NCI-H748 treated with DMSO at 0.1 percent for 48 hours (cell line): ENCODE data around the gene ADAMTS17.

Experiments used
- DNase-seq: peaks from one replicate; lab custom pipeline; 2025; lab: John Stamatoyannopoulos, UW

ADAMTS17 gene

GRCh38 chr15:99974246-99974645 is 367.5 kb downstream of the ADAMTS17 start:
- DNase-seq: no peak

DNA sequence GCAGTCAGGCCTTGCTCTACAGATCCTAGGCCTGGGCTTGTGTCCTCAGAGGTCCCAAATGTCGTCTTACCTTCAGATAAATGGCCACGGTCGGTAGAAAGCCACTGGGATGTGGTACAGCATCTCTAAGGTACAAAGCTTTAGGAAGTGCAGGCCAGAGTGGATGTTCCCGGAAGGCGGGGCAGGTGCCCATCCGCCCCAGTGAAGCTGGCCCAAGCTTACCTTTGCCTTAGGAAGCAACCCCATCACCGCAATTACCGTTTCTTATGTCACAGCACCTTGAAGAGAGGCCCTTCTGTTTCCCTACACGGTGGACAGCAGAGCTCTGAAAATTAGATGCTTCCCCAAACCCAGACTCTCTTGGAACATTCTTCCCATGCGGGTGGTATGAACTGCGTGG is 368.4 kb downstream of the ADAMTS17 start:
- DNase-seq: no peak

GRCh38 chr15:99970891-99971430 is 370.8 kb downstream of the ADAMTS17 start:
- DNase-seq: no peak

DNA sequence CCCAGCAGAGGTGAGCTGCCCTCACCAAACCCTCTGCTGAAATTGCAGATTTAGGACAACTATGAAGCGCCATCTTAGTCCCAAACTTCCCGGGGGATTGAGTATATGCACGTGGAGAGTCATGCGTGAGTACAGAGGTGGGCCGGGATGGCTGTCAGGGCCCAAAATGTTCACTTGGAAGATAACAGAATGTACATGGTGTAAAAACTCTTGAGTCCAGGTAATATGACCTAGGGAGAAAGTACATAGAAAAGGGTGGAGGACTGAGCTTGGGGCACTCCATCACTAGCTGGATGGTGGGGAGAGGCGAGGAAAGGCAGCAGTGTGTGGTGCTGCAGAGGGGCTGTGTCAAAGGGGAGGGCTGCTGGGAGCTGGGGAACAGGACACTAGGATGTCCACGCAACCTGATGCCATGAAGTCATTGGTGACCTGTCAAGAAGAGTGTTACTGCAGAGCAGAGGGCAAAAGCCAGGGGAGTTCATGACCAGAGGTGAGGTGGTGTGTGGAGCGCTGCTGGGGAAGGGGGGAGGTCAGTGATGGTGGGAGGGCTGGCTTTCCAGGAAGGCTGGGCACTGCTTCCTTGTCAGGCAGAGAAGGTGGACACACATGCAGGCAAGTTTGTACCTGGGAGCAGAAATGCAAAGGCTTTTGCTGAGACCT is 372.4 kb downstream of the ADAMTS17 start:
- no peak for DNase-seq

GRCh38 chr15:99967841-99968371 is 373.9 kb downstream of the ADAMTS17 start:
- DNase-seq: no peak

DNA sequence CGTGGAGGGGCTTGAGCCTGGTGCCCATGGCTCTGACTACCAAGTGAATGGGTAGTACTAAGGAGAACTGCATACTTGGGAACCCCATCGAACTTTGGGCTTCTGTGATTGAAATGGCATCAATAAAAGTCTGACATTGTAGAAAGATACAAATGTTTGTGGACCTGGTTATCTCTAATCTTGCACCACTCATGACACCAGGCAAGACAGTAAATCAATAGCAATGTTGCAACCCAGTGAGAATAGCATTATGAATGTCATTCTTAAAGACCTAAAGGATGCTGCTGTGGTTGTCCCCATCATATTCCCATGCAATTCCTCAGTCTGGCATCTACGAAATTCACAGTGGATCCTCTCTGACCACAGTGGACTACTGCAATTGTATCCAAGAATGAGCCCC is 375.0 kb downstream of the ADAMTS17 start:
- DNase-seq: no peak

- no peak for DNase-seq
These were observed 376.4 kb downstream of the ADAMTS17 start for GRCh38 chr15:99965376-99965775.

DNA sequence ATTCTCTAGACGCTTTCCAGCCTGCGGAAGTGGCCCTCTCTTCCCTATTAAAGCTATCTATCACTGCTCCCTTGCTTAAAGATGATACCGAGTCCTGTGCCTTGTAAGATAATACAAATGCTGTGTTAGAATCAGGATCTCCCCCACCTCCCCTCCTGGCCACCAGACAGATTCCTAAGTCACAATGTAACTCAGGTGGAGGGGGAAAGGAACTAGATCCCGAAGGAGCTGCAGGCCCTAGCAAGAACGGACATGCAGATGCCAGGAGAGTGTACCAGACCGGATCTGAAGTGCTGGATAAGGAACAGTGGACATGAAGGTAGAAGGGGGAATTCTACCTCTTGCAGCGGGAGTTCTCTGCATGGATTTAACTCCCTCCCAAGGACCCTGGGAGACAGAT is 377.8 kb downstream of the ADAMTS17 start:
- DNase-seq: no peak

DNA sequence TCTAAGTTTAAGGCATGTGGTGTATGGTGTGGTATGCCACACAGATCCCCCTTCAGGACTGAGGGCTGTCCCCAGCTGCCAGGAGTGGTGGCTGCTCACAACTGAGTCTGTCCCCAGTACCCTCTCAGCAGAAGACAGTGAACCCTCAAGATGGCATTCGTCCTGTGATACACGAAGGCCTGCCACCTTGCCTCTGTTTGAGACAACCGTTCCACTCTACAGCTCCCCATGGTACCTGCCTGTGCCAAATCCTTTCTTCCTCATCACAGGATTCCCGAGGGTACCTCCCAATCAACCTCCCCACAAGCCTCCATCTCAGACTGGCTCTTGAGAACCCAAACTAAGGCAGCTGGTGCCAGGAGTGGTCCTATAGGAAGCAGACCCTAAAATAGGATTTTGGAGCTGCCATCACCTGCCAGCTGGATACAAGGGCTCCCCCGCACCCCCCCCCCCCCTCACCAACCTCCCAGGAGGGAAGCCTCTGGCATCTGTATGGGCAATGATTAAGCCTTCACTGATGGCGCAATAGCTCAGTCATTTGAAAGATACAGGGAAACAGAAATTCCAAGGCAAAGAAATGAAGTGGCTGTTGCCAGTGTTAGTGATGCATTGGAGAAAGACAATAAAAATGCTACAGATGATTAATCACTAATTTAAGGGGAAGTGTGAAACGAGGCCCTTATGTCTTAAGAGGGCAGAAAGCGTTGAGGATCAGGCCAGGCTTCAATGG is 378.5 kb downstream of the ADAMTS17 start:
- DNase-seq: no peak

- DNase-seq: no peak
These were observed 379.7 kb downstream of the ADAMTS17 start for GRCh38 chr15:99962006-99962561.

- no peak for DNase-seq
These were observed 380.7 kb downstream of the ADAMTS17 start for GRCh38 chr15:99961011-99961441.

- DNase-seq: no peak
These were observed 382.4 kb downstream of the ADAMTS17 start for GRCh38 chr15:99959326-99959725.

DNA sequence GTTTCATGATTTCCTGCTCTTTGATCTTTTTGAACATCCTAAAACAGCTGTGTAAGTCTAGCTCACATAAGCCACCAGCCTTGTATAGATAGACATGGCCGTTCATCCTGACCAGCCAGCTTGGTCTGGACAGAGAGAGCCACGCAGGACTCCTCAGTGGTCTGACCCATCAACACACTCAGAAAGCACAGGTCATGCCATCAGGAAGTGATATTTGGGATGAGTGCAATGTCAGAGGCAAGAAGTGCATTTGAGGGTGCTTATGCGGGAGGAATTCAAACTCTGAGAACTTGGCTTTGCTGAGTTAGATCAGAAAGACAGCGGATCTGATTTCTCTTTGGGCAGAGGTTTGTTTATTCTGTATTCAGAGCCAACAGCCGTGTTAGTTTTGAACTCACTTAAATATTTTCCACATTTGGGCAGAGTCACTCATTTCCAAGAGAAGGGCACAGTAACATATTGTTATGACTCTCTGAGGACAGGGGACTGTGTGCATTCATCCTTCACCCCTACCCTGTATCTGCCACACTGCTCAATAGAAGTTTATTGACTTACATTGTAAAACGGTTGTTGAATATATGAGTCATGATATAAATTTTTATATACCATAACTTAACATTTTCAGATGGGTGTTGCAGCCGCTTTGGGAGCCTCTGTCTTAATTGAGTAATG is 383.2 kb downstream of the ADAMTS17 start:
- DNase-seq: no peak

DNA sequence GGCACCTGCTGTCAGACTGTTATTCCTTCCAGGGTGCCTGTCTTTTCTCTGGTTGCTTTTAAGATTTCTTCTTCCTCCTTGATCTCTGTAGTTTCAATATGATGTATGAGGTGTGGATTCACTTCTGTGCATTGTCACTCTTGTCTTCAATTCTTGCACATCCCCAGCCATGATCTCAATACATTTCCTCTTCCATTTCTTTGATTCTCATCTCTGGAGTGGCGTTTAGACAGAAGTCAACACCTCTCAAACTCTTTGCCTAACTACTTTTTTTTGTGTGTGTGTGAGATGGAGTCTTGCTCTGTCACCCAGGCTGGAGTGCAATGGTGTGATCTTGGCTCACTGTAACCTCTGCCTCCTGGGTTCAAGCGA is 384.1 kb downstream of the ADAMTS17 start:
- DNase-seq: no peak

DNA sequence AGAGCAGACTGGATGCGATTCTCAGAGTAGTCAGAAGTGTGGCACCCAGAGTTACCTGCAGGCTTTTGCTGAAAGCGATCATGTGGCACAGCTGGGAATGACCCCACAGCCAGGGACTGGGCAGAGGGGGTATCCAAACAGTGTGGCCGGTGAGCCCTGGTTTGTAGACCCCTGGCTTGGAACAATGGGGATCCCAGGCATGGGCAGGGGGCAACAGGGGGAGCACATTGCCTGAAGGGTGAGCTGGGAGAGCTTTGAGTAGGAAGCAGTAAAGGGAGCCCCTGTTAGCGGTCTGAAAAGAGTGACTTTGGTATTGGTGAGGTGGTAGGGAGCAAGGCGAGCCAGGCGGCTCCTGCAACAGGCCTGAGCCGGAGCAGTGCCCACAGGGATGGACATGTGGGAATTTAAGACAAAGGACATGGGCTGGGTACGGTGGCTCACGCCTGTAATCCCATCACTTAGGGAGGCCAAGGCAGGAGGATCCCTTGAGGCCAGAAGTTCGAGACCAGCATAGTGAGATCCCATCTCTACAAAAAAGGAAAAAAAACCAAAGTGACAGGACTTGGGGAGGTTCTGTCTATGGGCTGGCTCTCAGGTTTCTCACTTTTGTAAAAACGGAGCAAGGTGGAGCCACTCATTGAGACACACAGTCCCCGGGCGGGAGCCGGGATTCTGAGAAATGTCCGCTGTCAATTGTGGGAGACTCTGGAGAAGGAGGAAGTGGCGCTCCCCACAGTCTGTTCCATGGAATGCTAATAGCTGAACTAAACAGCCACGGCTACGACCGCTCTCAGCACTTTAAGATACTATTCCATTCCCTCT is 384.7 kb downstream of the ADAMTS17 start:
- no peak for DNase-seq

GRCh38 chr15:99956022-99956775 is 385.6 kb downstream of the ADAMTS17 start:
- no peak for DNase-seq

DNA sequence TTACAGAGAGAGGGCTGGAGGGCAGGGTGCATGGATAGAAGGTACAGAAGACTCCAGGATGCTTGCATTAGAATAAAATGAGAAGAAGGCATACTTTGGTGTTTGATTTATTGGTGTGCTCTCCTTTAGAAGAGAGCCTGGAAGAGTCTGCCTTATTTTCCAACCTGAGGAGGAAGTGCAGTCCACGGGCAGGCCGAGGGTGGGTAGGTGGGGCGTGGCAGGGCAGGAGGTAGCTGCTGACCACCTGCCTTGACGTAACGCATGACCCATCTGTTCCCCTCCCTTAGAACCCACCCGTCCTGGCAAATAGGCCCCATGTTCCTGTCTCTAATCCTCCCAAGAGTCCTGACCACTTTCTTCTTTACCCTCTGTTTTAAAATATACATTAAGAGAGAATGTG is 386.2 kb downstream of the ADAMTS17 start:
- DNase-seq: no peak

GRCh38 chr15:99955181-99955525 is 386.6 kb downstream of the ADAMTS17 start:
- no peak for DNase-seq

DNA sequence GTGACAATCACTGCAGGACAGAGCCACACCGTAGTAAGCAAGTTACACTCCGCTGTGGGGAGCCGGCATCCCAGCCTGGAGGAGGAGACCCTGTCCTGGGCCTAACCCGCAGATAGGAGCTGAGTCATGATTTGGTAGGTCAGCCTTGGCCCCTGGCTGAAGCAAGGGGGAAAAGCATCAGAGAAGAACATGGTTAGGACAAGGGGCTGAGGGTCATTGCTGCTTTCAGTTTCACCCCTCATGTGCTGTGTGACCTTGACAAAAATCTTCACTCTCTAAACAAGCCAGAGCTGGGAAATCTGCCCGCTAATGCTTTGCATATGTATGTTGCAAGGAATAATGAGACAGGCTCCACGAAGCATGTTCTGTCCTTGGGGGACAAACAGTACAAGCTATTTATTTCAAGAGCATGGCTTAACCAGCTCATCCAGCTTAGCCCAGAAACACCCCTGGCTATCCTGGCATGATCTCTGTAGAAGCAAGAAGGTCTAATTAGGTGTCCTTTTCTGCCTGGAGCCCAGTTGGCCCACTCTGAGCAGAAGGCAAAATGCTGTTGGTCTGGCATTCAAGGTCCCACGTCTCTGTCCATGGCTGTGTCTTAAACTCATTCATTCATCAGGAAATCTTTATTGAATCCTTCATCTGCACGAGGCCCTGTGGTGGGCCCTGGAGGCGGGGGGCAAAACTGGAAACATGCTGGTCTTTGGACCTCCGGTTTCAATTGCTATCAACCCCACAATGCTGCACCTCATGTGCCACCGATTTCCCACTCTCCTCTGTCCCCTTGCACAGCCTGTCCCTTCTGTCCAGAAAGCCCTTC is 387.2 kb downstream of the ADAMTS17 start:
- no peak for DNase-seq

- no peak for DNase-seq
These were observed 387.9 kb downstream of the ADAMTS17 start for GRCh38 chr15:99953886-99954285.
